Inferior parietal cortex (tissue), 1 donor: Measurements from ENCODE around the gene CNOT6.
"Not testable (repeated sequence)": the region's sequence is repeated elsewhere in the genome, so short reads cannot be mapped to it uniquely, and the experiment has no call there.

Source experiments
- DNase-seq: peaks from one replicate; pipeline ENCODE4 v3.0.0-alpha.2; 2016; ENCODE audit errors: extremely low spot score

Gene CNOT6

GRCh38 chr5:180494060-180494509, at the start of gene CNOT6:
TSS of gene CNOT6 (plus strand) at chr5:180494379. CDS start at chr5:180529277, 34,898 bp downstream.
- DNase-seq, result peak; percentile 90

GRCh38 chr5:180454752-180455151, 39.4 kb upstream of the CNOT6 start:
- no peak for DNase-seq

- DNase-seq, result no peak
Measured at GRCh38 chr5:180455872-180456271, 38.3 kb upstream of the CNOT6 start.

- no peak for DNase-seq
Measured at GRCh38 chr5:180456792-180457191, 37.4 kb upstream of the CNOT6 start.

- DNase-seq, result not testable (repeated sequence)
Measured at GRCh38 chr5:180458852-180459673, 35.1 kb upstream of the CNOT6 start.

- DNase-seq, result not testable (repeated sequence)
Measured at GRCh38 chr5:180459674-180460142, 34.5 kb upstream of the CNOT6 start.

GRCh38 chr5:180460834-180461233, 33.3 kb upstream of the CNOT6 start:
- no peak for DNase-seq

- DNase-seq, result no peak
Measured at GRCh38 chr5:180461303-180461702, 32.9 kb upstream of the CNOT6 start.

- DNase-seq, result no peak
Measured at GRCh38 chr5:180463216-180463900, 30.8 kb upstream of the CNOT6 start.

- no peak for DNase-seq
Measured at GRCh38 chr5:180463916-180464602, 30.1 kb upstream of the CNOT6 start.

- DNase-seq, result no peak
Measured at GRCh38 chr5:180464603-180464970, 29.6 kb upstream of the CNOT6 start.

GRCh38 chr5:180465052-180465451, 29.1 kb upstream of the CNOT6 start:
- DNase-seq, result not testable (repeated sequence)

- no peak for DNase-seq
Measured at GRCh38 chr5:180466316-180466715, 27.9 kb upstream of the CNOT6 start.

GRCh38 chr5:180467028-180467975, 26.9 kb upstream of the CNOT6 start:
- no peak for DNase-seq

- no peak for DNase-seq
Measured at GRCh38 chr5:180467989-180468731, 26.0 kb upstream of the CNOT6 start.

- no peak for DNase-seq
Measured at GRCh38 chr5:180468732-180469585, 25.2 kb upstream of the CNOT6 start.

- no peak for DNase-seq
Measured at GRCh38 chr5:180469586-180469865, 24.7 kb upstream of the CNOT6 start.

- DNase-seq, result no peak
Measured at GRCh38 chr5:180469866-180470265, 24.3 kb upstream of the CNOT6 start.

GRCh38 chr5:180470361-180470760, 23.8 kb upstream of the CNOT6 start:
- DNase-seq, result no peak
